Activated CD8-positive, alpha-beta memory T cell treated with anti-CD3 and anti-CD28 coated beads for 4 hours (primary cell): ENCODE measurements around the gene KIRREL3.
"Not testable (repeated sequence)": the region's sequence is repeated elsewhere in the genome, so short reads cannot be mapped to it uniquely, and the experiment has no call there.

Source experiments
- DNase-seq, 2 donors: peaks; one replicate each; pipeline ENCODE4 v3.0.0-alpha.2; 2020; ENCODE audit warnings: low read depth in 2 of 2

The KIRREL3 gene

GRCh38 chr11:126384449-126385070, 616.0 kb downstream of the KIRREL3 start:
- DNase-seq, result no peak

- DNase-seq, result no peak
These were observed 616.9 kb downstream of the KIRREL3 start for GRCh38 chr11:126383339-126384335.

- DNase-seq, result not testable (repeated sequence)
These were observed 617.9 kb downstream of the KIRREL3 start for GRCh38 chr11:126382641-126383040.

- not testable (repeated sequence) for DNase-seq
These were observed 618.6 kb downstream of the KIRREL3 start for GRCh38 chr11:126381960-126382359.

- DNase-seq, result no peak
These were observed 619.7 kb downstream of the KIRREL3 start for GRCh38 chr11:126380909-126381308.

GRCh38 chr11:126378763-126379162, 621.8 kb downstream of the KIRREL3 start:
- DNase-seq, result no peak

GRCh38 chr11:126375726-126376125, 624.8 kb downstream of the KIRREL3 start:
- no peak for DNase-seq

- DNase-seq, result not testable (repeated sequence)
These were observed 625.8 kb downstream of the KIRREL3 start for GRCh38 chr11:126374562-126375300.

- not testable (repeated sequence) for DNase-seq
These were observed 627.0 kb downstream of the KIRREL3 start for GRCh38 chr11:126373389-126374066.
